ENCODE measurements around the gene CCDC169.

CCDC169 gene

GRCh38 chr13:36275190-36276002 lies 22.2 kb downstream of the CCDC169 start:
- H4K20me1 ChIP-seq (ENCODE audit: insufficient read depth, low read length, poor library complexity, severe bottlenecking): no peaks in the 10 kb centered on the region
- H3K36me3 ChIP-seq (ENCODE audit: insufficient read depth, low read length): no peaks in the 10 kb centered on the region
- no peak overlapping the region for H2AFZ ChIP-seq (ENCODE audit: low read length)
- no peak overlapping the region for H3K9ac ChIP-seq (ENCODE audit: low read depth, low read length, poor library complexity, severe bottlenecking)
- H3K27me3 ChIP-seq (ENCODE audit: insufficient read depth, low read length, poor library complexity, severe bottlenecking): no peaks in the 10 kb centered on the region
- no peaks in the 10 kb centered on the region for H3K79me2 ChIP-seq (ENCODE audit: insufficient read depth, low read length)
- H3K4me3 ChIP-seq (ENCODE audit: low read length, poor library complexity, severe bottlenecking): no peak overlapping the region
- no peaks in the 10 kb centered on the region for H3F3A ChIP-seq (ENCODE audit: low read depth)
- H3K4me2 ChIP-seq (ENCODE audit: low read depth, low read length, poor library complexity, severe bottlenecking): no peak overlapping the region
- H3K9me2 ChIP-seq (replicated peaks; ENCODE audit: low read depth, low read length): no peaks in the 10 kb centered on the region
- H3K4me1 ChIP-seq (ENCODE audit: insufficient read depth, low read length, poor library complexity, severe bottlenecking): no peaks in the 10 kb centered on the region
- no peaks in the 10 kb centered on the region for H3K9me3 ChIP-seq (ENCODE audit: insufficient read depth, low read depth, low read length)
- TF ChIP-seq CTCF (conservative IDR thresholded peaks at IDR 0.05; ENCODE audit: low read length) (peak; percentile 65), EZH2phosphoT487 (IDR thresholded peaks at IDR 0.05; ENCODE audit: borderline replicate concordance) (no peak)

- TF ChIP-seq CTCF (conservative IDR thresholded peaks at IDR 0.05; ENCODE audit: low read length): no peak
- TF ChIP-seq EZH2phosphoT487 (IDR thresholded peaks at IDR 0.05; ENCODE audit: borderline replicate concordance): no peak
- Histone ChIP-seq H2AFZ (ENCODE audit: low read length) (no peak overlapping the region), H3K4me2 (ENCODE audit: low read depth, low read length, poor library complexity, severe bottlenecking) (no peak overlapping the region)
Observed at GRCh38 chr13:36273431-36273830, 24.2 kb downstream of the CCDC169 start.

GRCh38 chr13:36261976-36262375 lies 35.6 kb downstream of the CCDC169 start:
- Histone ChIP-seq H3K79me2 (ENCODE audit: insufficient read depth, low read length) (no peaks in the 10 kb centered on the region), H3K4me3 (ENCODE audit: low read length, poor library complexity, severe bottlenecking) (no peak overlapping the region), H3F3A (ENCODE audit: low read depth) (no peaks in the 10 kb centered on the region), H2AFZ (ENCODE audit: low read length) (no peak overlapping the region), H3K9me3 (ENCODE audit: insufficient read depth, low read depth, low read length) (no peaks in the 10 kb centered on the region), H4K20me1 (ENCODE audit: insufficient read depth, low read length, poor library complexity, severe bottlenecking) (no peaks in the 10 kb centered on the region), H3K9ac (ENCODE audit: low read depth, low read length, poor library complexity, severe bottlenecking) (no peak overlapping the region), H3K9me2 (replicated peaks; ENCODE audit: low read depth, low read length) (no peaks in the 10 kb centered on the region), H3K4me1 (ENCODE audit: insufficient read depth, low read length, poor library complexity, severe bottlenecking) (no peaks in the 10 kb centered on the region), H3K4me2 (ENCODE audit: low read depth, low read length, poor library complexity, severe bottlenecking) (no peak overlapping the region), H3K27me3 (ENCODE audit: insufficient read depth, low read length, poor library complexity, severe bottlenecking) (no peaks in the 10 kb centered on the region), H3K36me3 (ENCODE audit: insufficient read depth, low read length) (no peaks in the 10 kb centered on the region)
- TF ChIP-seq EZH2phosphoT487 (IDR thresholded peaks at IDR 0.05; ENCODE audit: borderline replicate concordance) (no peak), CTCF (conservative IDR thresholded peaks at IDR 0.05; ENCODE audit: low read length) (no peak)

More at GRCh38 chr13:36273431-36273830, 24.2 kb downstream of the CCDC169 start:
- Histone ChIP-seq H3K9me2 (replicated peaks; ENCODE audit: low read depth, low read length) (no peaks in the 10 kb centered on the region), H3K9ac (ENCODE audit: low read depth, low read length, poor library complexity, severe bottlenecking) (no peak overlapping the region), H3K36me3 (ENCODE audit: insufficient read depth, low read length) (no peaks in the 10 kb centered on the region), H4K20me1 (ENCODE audit: insufficient read depth, low read length, poor library complexity, severe bottlenecking) (no peaks in the 10 kb centered on the region), H3F3A (ENCODE audit: low read depth) (no peaks in the 10 kb centered on the region), H3K27me3 (ENCODE audit: insufficient read depth, low read length, poor library complexity, severe bottlenecking) (no peaks in the 10 kb centered on the region), H3K4me1 (ENCODE audit: insufficient read depth, low read length, poor library complexity, severe bottlenecking) (no peaks in the 10 kb centered on the region), H3K9me3 (ENCODE audit: insufficient read depth, low read depth, low read length) (no peaks in the 10 kb centered on the region), H3K79me2 (ENCODE audit: insufficient read depth, low read length) (no peaks in the 10 kb centered on the region), H3K4me3 (ENCODE audit: low read length, poor library complexity, severe bottlenecking) (no peak overlapping the region)

All from Loucy (cell line).